HT-29 (cell line): ENCODE measurements around the gene CDC6. TPM values are rescaled to one million over a fixed set of nuclear protein-coding genes. Genes with fewer than 3 reads are reported as not detected.

ENCODE experiments used
- DNase-seq: peaks from one replicate; pipeline ENCODE4 v3.0.0-alpha.2; 2015; ENCODE audit warnings: low spot score
- total RNA-seq: library from RNA; depleted of rRNA; stranded (reverse); fragments of >200 nt; shearing (Covaris generic); gene quantifications from 2 replicates; pipeline ENCODE4 v1.2.3, GENCODE V29; 2014

CDC6 gene
- total RNA-seq, 1 experiment from 2014 or later = 39.8 TPM

GRCh38 chr17:40323391-40324381 lies 36.0 kb downstream of the CDC6 start:
- no peak for DNase-seq

GRCh38 chr17:40325156-40326013 lies 37.7 kb downstream of the CDC6 start:
- DNase-seq = no peak

GRCh38 chr17:40326014-40326831 lies 38.5 kb downstream of the CDC6 start:
- DNase-seq = no peak

- no peak for DNase-seq
Observed at GRCh38 chr17:40326832-40327199, 39.1 kb downstream of the CDC6 start.

GRCh38 chr17:40327244-40327729 lies 39.6 kb downstream of the CDC6 start:
- DNase-seq = no peak

- DNase-seq = no peak
Observed at GRCh38 chr17:40327735-40328385, 40.2 kb downstream of the CDC6 start.

GRCh38 chr17:40328386-40328766 lies 40.7 kb downstream of the CDC6 start:
- DNase-seq = no peak

GRCh38 chr17:40329839-40330794 lies 42.4 kb downstream of the CDC6 start:
- DNase-seq = no peak

GRCh38 chr17:40330850-40331470 lies 43.3 kb downstream of the CDC6 start:
- DNase-seq = no peak

- DNase-seq = peak; percentile 77
Observed at GRCh38 chr17:40331743-40332641, 44.3 kb downstream of the CDC6 start.

- DNase-seq = no peak
Observed at GRCh38 chr17:40333781-40334448, 46.2 kb downstream of the CDC6 start.

GRCh38 chr17:40335620-40336019 lies 47.9 kb downstream of the CDC6 start:
- no peak for DNase-seq

GRCh38 chr17:40337351-40337750 lies 49.7 kb downstream of the CDC6 start:
- DNase-seq = no peak

GRCh38 chr17:40338058-40338457 lies 50.4 kb downstream of the CDC6 start:
- DNase-seq = no peak

GRCh38 chr17:40338941-40339649 lies 51.4 kb downstream of the CDC6 start:
- DNase-seq = no peak

GRCh38 chr17:40340327-40340726 lies 52.6 kb downstream of the CDC6 start:
- DNase-seq = no peak
